ENCODE results near the gene OBSCN.

The OBSCN gene

GRCh38 chr1:228358039-228358763 lies 150.4 kb downstream of the OBSCN start:
- DNase-seq (ENCODE audit: low read depth): no peak

GRCh38 chr1:228358764-228359612 lies 151.1 kb downstream of the OBSCN start:
- DNase-seq (ENCODE audit: low read depth): no peak

- no peak for DNase-seq (ENCODE audit: low read depth)
Measured at GRCh38 chr1:228359613-228360532, 152.0 kb downstream of the OBSCN start.

GRCh38 chr1:228360533-228361313 lies 152.9 kb downstream of the OBSCN start:
- no peak for DNase-seq (ENCODE audit: low read depth)

DNA sequence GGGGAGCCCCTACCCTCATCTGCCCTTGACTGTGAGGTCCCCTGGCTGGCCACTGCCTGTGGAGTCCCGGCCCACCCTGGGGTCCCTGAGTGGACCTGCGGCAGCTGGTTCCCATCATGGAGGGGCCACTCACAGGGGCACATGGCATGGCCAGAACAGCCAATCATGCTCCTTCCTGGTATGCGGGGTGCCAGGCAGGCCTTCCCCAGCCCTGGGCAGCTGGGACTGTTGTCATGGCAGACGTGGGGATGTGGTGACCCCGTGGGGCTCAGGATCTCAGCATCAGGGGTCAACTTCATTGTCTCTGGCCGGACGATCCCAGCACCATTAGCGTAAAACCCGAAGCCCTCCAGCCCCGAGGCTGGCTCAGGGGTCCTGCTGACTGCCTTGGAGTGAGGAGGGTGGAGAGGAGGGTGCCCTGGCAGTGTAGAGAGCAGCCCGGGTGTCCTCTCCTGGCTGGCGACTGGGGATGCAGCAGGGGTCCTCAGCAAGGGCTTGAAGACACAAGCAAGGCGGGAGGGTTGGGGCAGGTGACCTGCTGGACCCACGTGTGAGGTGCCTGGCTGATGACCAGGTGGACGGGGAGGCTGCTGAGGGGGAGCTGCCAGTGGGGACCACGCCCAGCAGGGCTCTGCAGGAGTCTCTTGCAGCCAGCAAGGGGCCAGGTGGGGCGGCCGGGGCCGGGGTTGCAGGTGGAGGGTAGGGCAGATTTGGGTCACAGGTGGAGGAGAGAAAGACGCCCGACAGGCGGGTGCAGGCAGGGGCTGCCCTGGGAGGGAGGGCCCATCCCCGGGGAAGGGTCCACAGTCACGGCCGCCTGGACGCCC lies 153.7 kb downstream of the OBSCN start:
- no peak for DNase-seq (ENCODE audit: low read depth)

DNA sequence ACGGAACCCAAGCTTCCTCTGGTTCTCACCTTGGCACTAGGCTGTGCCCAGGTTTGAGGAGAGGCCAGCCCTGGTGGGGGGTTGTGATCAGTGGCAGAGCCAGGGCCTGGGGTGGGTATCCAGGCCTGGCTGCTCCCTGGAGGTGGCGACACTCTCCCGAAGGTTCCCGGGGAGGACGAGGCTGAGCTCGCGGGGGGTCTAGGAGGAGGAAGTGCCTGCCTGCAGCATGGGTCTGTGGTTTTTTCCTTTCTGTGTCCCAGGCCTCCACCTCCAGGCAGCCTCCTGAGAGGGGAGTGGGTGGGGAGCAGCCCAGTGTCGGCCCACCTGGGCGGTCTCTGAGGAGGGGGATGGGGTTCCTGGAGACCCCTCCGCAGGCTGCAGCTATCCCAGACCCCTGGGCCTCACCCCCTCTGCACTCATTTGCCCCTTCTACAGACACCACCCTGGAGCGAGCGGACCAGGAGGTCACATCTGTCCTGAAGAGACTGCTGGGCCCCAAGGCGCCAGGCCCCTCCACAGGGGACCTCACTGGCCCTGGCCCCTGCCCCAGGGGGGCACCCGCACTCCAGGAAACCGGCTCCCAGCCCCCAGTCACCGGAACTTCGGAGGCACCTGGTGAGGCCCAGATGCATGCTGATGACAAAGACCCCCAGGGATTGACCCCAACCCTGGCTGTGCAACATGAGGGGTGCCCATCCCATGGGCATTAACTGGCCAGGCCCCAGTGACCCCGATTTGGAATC lies 154.5 kb downstream of the OBSCN start:
- DNase-seq (ENCODE audit: low read depth): no peak

- no peak for DNase-seq (ENCODE audit: low read depth)
Measured at GRCh38 chr1:228362884-228363450, 155.1 kb downstream of the OBSCN start.

- DNase-seq (ENCODE audit: low read depth): no peak
Measured at GRCh38 chr1:228363686-228364067, 155.8 kb downstream of the OBSCN start.

- DNase-seq (ENCODE audit: low read depth): no peak
Measured at GRCh38 chr1:228364068-228364705, 156.3 kb downstream of the OBSCN start.

DNA sequence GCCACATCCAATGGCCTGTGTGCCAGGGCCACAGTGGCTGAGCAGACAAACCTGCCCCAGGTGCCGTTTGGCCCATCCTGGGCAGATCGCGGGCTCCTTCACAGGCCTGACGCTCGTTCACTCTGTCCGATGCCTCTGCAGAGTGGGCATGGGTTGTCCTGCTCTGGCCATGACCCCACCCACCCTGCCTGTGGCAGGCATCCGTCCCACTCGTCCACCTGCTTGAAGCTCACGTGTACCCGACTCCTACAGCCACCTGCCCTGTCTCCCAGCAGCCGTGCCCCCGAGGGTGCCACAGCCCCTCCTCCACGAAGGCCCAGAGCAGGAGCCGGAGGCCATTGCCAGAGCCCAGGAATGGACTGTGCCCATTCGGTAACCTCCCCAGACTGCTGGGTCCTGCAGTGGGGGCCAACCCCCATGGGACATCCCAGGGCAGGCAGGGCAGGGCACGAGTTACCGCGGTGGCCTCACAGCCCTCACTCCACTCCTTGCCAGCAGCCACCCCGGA lies 156.9 kb downstream of the OBSCN start:
- DNase-seq (ENCODE audit: low read depth): no peak

- DNase-seq (ENCODE audit: low read depth): no peak
Measured at GRCh38 chr1:228365271-228366061, 157.6 kb downstream of the OBSCN start.

- DNase-seq (ENCODE audit: low read depth): no peak
Measured at GRCh38 chr1:228366062-228366865, 158.4 kb downstream of the OBSCN start.

- DNase-seq (ENCODE audit: low read depth): no peak
Measured at GRCh38 chr1:228366866-228367741, 159.3 kb downstream of the OBSCN start.

GRCh38 chr1:228367798-228368791 lies 160.3 kb downstream of the OBSCN start:
- no peak for DNase-seq (ENCODE audit: low read depth)

Measured in activated gamma-delta T cell treated with anti-CD3 and anti-CD28 coated beads, Interleukin-2, amount 50 U/mL, for 16 hours (primary cell).